Esophagus muscularis mucosa (tissue), 4 donors: Measurements from ENCODE around the gene ASB18. TPM values are rescaled to one million over a fixed set of nuclear protein-coding genes. Genes with fewer than 3 reads are reported as not detected.

Experiments used
- DNase-seq: peaks from one replicate; pipeline ENCODE4 v3.0.0-alpha.2; 2017; ENCODE audit errors: extremely low spot score
- H3K27ac ChIP-seq, 4 donors: fragments of 200-600 bp; sonication (generic); replicated peaks in 1 of 4; 1 replicate in 3 of 4; 2 replicates in 1 of 4; pipeline ENCODE4 v1.5.1; 2016 to 2019; ENCODE audit warnings: mild to moderate bottlenecking in 1 of 4
- H3K27me3 ChIP-seq, 4 donors: fragments of 200-600 bp; sonication (generic); one replicate each; pipeline versions ENCODE4 v1.5.1 to v1.6.0; 2016 to 2019
- H3K36me3 ChIP-seq, 4 donors: fragments of 200-600 bp; sonication (generic); one replicate each; pipeline ENCODE4 v1.5.1; 2016 to 2019
- H3K4me1 ChIP-seq, 4 donors: fragments of 200-600 bp; sonication (generic); one replicate each; pipeline ENCODE4 v1.5.1; 2016 to 2019
- H3K4me3 ChIP-seq, 4 donors: fragments of 200-600 bp; sonication (generic); 1 replicate in 2 of 4; 2 replicates in 2 of 4; pipeline ENCODE4 v1.5.1; 2016 to 2019; ENCODE audit warnings: mild to moderate bottlenecking in 4 of 4, moderate library complexity in 1 of 4
- H3K9me3 ChIP-seq, 4 donors: fragments of 200-600 bp; sonication (generic); 1 replicate in 3 of 4; 2 replicates in 1 of 4; pipeline ENCODE4 v1.5.1; 2016 to 2019
- EP300 ChIP-seq: sonication (generic); formaldehyde crosslinking; IDR thresholded peaks from one replicate; pipeline ENCODE4 v1.6.1; 2017; ENCODE audit warnings: antibody characterized with exemption
- POLR2A ChIP-seq: fragments of 450-650 bp; IDR thresholded peaks from one replicate; pipeline ENCODE4 v1.6.1; 2017; ENCODE audit warnings: antibody characterized with exemption, moderate library complexity, mild to moderate bottlenecking, low read depth
- POLR2AphosphoS5 ChIP-seq, 2 donors: sonication (generic); formaldehyde crosslinking; IDR thresholded peaks; one replicate each; pipeline ENCODE4 v1.6.1; 2017; ENCODE audit warnings: antibody characterized with exemption in 2 of 2
- WGBS: methylation state at CpG from one replicate; pipeline ENCODE4 v1.1.5; 2018; 5-methylcytosine and 5-hydroxymethylcytosine counted together
- intact Hi-C: fragments of 100-400 bp; cut with DNase I; formaldehyde crosslinking; loops from one replicate; pipeline ENCODE4 v1.15.1; 2023
- total RNA-seq, 4 donors: library from RNA; depleted of rRNA; stranded (reverse); fragments of >200 nt; gene quantifications; one replicate each; pipeline versions ENCODE4 v1.1.0 to v1.2.1, GENCODE V29; 2016
- TF ChIP-seq, protein P1 (sequence below), 3 experiments: fragments of 200-600 bp in 2 of 3; fragments of 450-650 bp in 1 of 3; sonication (generic) in 2 of 3; IDR thresholded peaks; one replicate each; pipeline ENCODE4 v1.5.1; 2017 to 2019; ENCODE audit warnings: antibody characterized with exemption in 3 of 3, mild to moderate bottlenecking in 2 of 3, moderate library complexity in 1 of 3

The ASB18 gene
- total RNA-seq, 4 donors from 2014 or later: not detected

DNA sequence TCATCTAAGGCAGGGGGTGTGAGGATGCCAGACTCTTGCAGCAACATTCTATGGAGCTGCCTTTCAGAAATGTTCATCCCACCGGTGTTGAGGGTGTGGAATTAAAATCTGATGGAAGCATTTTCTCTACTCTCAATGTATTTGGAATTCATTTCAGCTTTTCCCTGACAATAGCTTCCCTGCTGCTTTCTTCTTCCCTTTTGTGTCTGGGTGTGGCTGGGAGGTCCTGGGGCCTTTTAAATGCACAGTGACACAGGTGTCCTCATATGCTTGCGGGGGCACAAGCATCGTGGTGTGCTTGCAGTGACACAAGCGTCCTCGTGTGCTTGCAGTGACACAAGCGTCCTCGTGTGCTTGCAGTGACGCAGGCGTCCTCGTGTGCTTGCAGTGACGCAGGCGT, 43.4 kb upstream of the ASB18 start:
- TF ChIP-seq, protein P1, sequence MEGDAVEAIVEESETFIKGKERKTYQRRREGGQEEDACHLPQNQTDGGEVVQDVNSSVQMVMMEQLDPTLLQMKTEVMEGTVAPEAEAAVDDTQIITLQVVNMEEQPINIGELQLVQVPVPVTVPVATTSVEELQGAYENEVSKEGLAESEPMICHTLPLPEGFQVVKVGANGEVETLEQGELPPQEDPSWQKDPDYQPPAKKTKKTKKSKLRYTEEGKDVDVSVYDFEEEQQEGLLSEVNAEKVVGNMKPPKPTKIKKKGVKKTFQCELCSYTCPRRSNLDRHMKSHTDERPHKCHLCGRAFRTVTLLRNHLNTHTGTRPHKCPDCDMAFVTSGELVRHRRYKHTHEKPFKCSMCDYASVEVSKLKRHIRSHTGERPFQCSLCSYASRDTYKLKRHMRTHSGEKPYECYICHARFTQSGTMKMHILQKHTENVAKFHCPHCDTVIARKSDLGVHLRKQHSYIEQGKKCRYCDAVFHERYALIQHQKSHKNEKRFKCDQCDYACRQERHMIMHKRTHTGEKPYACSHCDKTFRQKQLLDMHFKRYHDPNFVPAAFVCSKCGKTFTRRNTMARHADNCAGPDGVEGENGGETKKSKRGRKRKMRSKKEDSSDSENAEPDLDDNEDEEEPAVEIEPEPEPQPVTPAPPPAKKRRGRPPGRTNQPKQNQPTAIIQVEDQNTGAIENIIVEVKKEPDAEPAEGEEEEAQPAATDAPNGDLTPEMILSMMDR (IDR thresholded peaks at IDR 0.05): no peak
- no peak for TF ChIP-seq POLR2A
- no peak for TF ChIP-seq EP300
- no peak for TF ChIP-seq POLR2AphosphoS5 (IDR thresholded peaks at IDR 0.05)
- intact Hi-C loops: no loop called here
- H3K9me3 ChIP-seq: peaks cover 0 to 7% (median 4%) of the 10 kb centered on the region in 4 donors
- no peak overlapping the region for H3K4me3 ChIP-seq
- H3K4me1 ChIP-seq: no peaks in the 10 kb centered on the region
- 90% methylated on average over 12 of the region's 12 CpGs for WGBS
- H3K36me3 ChIP-seq: no peaks in the 10 kb centered on the region
- no peak for DNase-seq
- peaks cover 0 to 8% (median 0%) of the 10 kb centered on the region in 4 donors for H3K27me3 ChIP-seq
- H3K27ac ChIP-seq: no peak overlapping the region

DNA sequence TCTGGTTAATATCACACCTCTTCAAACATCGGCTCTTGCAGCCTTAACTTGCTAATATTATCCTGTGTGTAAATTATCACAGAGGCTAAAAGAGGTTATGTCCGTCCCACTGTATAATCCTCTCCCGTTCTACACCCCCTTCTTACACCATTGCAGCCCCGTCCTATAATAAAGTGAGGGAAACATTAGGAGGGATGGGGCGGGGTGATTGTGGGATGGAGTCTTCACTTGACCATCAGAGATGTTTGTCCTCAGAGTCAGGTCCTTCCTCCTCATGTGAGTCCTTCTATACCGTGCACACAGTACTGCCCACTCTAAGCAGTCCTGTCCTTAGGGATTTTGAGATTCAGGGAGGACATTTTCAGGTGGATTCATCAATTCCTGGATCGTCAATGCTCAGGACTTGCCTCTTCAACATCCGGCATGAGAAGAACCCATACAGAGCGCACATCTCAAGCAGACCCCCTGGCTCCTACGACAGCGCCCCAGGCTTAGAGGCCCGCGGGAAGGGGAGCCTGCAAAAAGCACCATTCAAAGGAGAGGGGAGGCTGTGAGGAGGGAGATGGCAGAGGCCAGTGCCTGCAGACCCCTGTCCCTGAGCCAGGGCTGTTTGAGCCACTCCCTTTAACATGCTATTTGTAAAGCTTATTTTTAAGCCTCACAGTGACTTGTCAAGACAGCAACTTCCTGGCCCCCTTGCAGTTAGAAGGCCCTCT, 42.8 kb upstream of the ASB18 start:
- TF ChIP-seq EP300: no peak
- no peak for TF ChIP-seq POLR2A
- H3K4me3 ChIP-seq: no peak overlapping the region
- H3K27ac ChIP-seq: no peak overlapping the region
- peak; percentile 72 for DNase-seq
- intact Hi-C loops: no loop called here
- peaks cover 0 to under 1% (median under 1%) of the 10 kb centered on the region in 4 donors for H3K9me3 ChIP-seq
- 79% methylated on average over 13 of the region's 13 CpGs for WGBS
- no peaks in the 10 kb centered on the region for H3K36me3 ChIP-seq
- no peaks in the 10 kb centered on the region for H3K4me1 ChIP-seq
- peaks cover 0 to 8% (median 0%) of the 10 kb centered on the region in 4 donors for H3K27me3 ChIP-seq

- H3K36me3 ChIP-seq: no peaks in the 10 kb centered on the region
- peak; percentile 62 for DNase-seq
- peaks cover 0 to 8% (median 0%) of the 10 kb centered on the region in 4 donors for H3K27me3 ChIP-seq
- H3K4me3 ChIP-seq: no peak overlapping the region
- intact Hi-C loops: no loop called here
- H3K4me1 ChIP-seq: no peaks in the 10 kb centered on the region
- WGBS: 87% methylated on average over 6 of the region's 6 CpGs
- no peak overlapping the region for H3K27ac ChIP-seq
- no peak for TF ChIP-seq POLR2A
- no peak for TF ChIP-seq POLR2AphosphoS5 (IDR thresholded peaks at IDR 0.05)
- no peak for TF ChIP-seq EP300
- TF ChIP-seq, protein P1 (IDR thresholded peaks at IDR 0.05): no peak
- no peaks in the 10 kb centered on the region for H3K9me3 ChIP-seq
These were observed 41.9 kb upstream of the ASB18 start for GRCh38 chr2:236305964-236306605.

- no peak overlapping the region for H3K4me3 ChIP-seq
- H3K36me3 ChIP-seq: no peaks in the 10 kb centered on the region
- H3K4me1 ChIP-seq: no peaks in the 10 kb centered on the region
- H3K27ac ChIP-seq: no peak overlapping the region
- no peaks in the 10 kb centered on the region for H3K9me3 ChIP-seq
- H3K27me3 ChIP-seq: peaks cover 0 to 8% (median 0%) of the 10 kb centered on the region in 4 donors
- DNase-seq: peak; percentile 68
- TF ChIP-seq POLR2AphosphoS5 (IDR thresholded peaks at IDR 0.05): no peak
- TF ChIP-seq, protein P1 (IDR thresholded peaks at IDR 0.05): no peak
- WGBS: 94% methylated on average over 10 of the region's 10 CpGs
- intact Hi-C loops: no loop called here
These were observed 41.3 kb upstream of the ASB18 start for GRCh38 chr2:236305531-236305930.

DNA sequence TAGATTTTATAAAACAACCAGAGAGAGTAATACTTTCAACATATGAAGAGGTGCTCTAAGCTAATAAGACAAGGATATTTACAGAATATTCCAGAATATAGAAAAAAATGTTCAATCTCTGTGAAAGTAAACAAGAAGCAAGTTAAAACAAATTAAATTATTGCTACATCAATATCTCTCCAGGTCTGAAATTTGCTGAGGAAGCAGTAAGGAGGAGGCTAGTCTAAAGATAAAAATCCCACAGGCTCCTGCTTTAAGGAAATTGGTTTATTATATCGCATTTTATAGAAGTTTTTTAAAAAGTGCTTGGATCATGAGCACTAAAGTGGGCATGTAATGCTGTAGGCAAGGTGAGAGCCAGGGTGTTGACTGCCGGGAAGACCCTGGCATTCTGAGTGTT, 39.7 kb upstream of the ASB18 start:
- TF ChIP-seq, protein P1 (IDR thresholded peaks at IDR 0.05): no peak
- TF ChIP-seq POLR2AphosphoS5 (IDR thresholded peaks at IDR 0.05) (no peak), EP300 (no peak), POLR2A (no peak)
- no peak overlapping the region for H3K27ac ChIP-seq
- intact Hi-C loops: no loop called here

More for the DNA sequence above, 39.7 kb upstream of the ASB18 start:
- Histone ChIP-seq H3K4me3 (no peak overlapping the region), H3K4me1 (no peaks in the 10 kb centered on the region), H3K27me3 (no peaks in the 10 kb centered on the region), H3K36me3 (no peaks in the 10 kb centered on the region), H3K9me3 (no peaks in the 10 kb centered on the region)
- DNase-seq: no peak
- 82% methylated on average over 2 of the region's 2 CpGs for WGBS
